GM12878 (cell line): ENCODE measurements around the gene RBBP6. TPM values are rescaled to one million over a fixed set of nuclear protein-coding genes. Genes with fewer than 3 reads are reported as not detected.

Source experiments
- ATAC-seq: fragments of 200-7000 bp; cut with Tn5 transposase; 3 replicates; pipeline ENCODE4 v1.9.1; 2020; ENCODE audit warnings: mild to moderate bottlenecking, moderate library complexity
- BruUV-seq: library from RNA; stranded (reverse); fragments of 400-500 nt; replicated peaks from 2 replicates; lab custom pipeline; 2021; lab: Mats Ljungman, UMichigan
- CTCF ChIA-PET: fragments of 300-600 bp; sonication (Branson Sonifier 250); formaldehyde crosslinking; extraction: SDS; loops from one replicate; lab custom pipeline; 2021; ENCODE audit warnings: inconsistent platforms; lab: Yijun Ruan, JAX
- POLR2A ChIA-PET: fragments of 350-600 bp; formaldehyde crosslinking; extraction: SDS; loops from one replicate; lab custom pipeline; 2021; ENCODE audit warnings: inconsistent platforms; lab: Charles Lee
- RAD21 ChIA-PET: fragments of 300-600 bp; sonication (Branson Sonifier 250); formaldehyde crosslinking; loops from one replicate; lab custom pipeline; 2023; ENCODE audit warnings: antibody characterized with exemption; ENCODE audit not compliant: unreplicated experiment; lab: Charles Lee
- SMC1A ChIA-PET: fragments of 300-600 bp; sonication (Branson Sonifier 250); formaldehyde crosslinking; loops from one replicate; lab custom pipeline; 2023; ENCODE audit not compliant: unreplicated experiment, uncharacterized antibody; lab: Charles Lee
- DNase-seq: peaks from one replicate; pipeline ENCODE4 v3.0.0-alpha.2; 2011; ENCODE audit warnings: low read depth, low spot score
- FAIRE-seq: peaks from 3 replicates; lab custom pipeline; 2011; peaks lifted over from hg19 to GRCh38; lab: Jason Lieb, UNC
- H2AFZ ChIP-seq: 2 replicates; pipeline ENCODE4 v1.6.0; 2011; ENCODE audit warnings: low read depth, low read length, control low read depth; ENCODE audit not compliant: control insufficient read depth
- H3K27ac ChIP-seq: 2 replicates; pipeline ENCODE4 v1.5.1; 2011; ENCODE audit warnings: control low read depth; ENCODE audit not compliant: control insufficient read depth, insufficient read depth
- H3K27me3 ChIP-seq, 2 experiments: replicated peaks in 1 of 2; 2 replicates each; pipeline versions ENCODE4 v1.6.0 to v1.6.1; 2011; ENCODE audit warnings: low read length in 1 of 2; ENCODE audit not compliant: control insufficient read depth in 2 of 2, insufficient read depth in 2 of 2
- H3K36me3 ChIP-seq, 2 experiments: 2 replicates each; pipeline ENCODE4 v1.5.1; 2011; ENCODE audit warnings: low read length in 1 of 2; ENCODE audit not compliant: control insufficient read depth in 2 of 2, insufficient read depth in 2 of 2
- H3K4me1 ChIP-seq: 2 replicates; pipeline ENCODE4 v1.6.1; 2011; ENCODE audit warnings: mild to moderate bottlenecking, low read length, moderate library complexity, mixed read lengths; ENCODE audit not compliant: control insufficient read depth, insufficient read depth
- H3K4me2 ChIP-seq: 2 replicates; pipeline ENCODE4 v1.6.0; 2011; ENCODE audit warnings: control low read depth; ENCODE audit not compliant: control insufficient read depth, insufficient read depth
- H3K4me3 ChIP-seq: fragments of 200-600 bp; sonication (generic); 2 replicates; pipeline ENCODE4 v1.5.1; 2016
- H3K79me2 ChIP-seq: 2 replicates; pipeline ENCODE4 v1.6.0; 2011; ENCODE audit warnings: low read length; ENCODE audit not compliant: control insufficient read depth, insufficient read depth
- H3K9ac ChIP-seq: 2 replicates; pipeline ENCODE4 v1.8.0; 2011; ENCODE audit warnings: low read length, control low read depth, mixed read lengths; ENCODE audit not compliant: control insufficient read depth, insufficient read depth
- H3K9me3 ChIP-seq: replicated peaks from 3 replicates; pipeline ENCODE4 v1.5.1; 2011; ENCODE audit warnings: mild to moderate bottlenecking, low read length; ENCODE audit not compliant: control insufficient read depth, insufficient read depth
- H4K20me1 ChIP-seq: 2 replicates; pipeline ENCODE4 v1.6.0; 2011; ENCODE audit not compliant: control insufficient read depth, insufficient read depth
- CHD2 ChIP-seq: IDR thresholded peaks from 2 replicates; pipeline ENCODE4 v1.6.1; 2011; ENCODE audit warnings: low read depth, low read length, improper control_type of control experiment, borderline replicate concordance
- CREM ChIP-seq: IDR thresholded peaks from 2 replicates; pipeline ENCODE4 v1.6.1; 2014; ENCODE audit warnings: antibody characterized with exemption, low read depth
- FOS ChIP-seq: IDR thresholded peaks from 3 replicates; pipeline ENCODE4 v1.6.1; 2011; ENCODE audit warnings: borderline replicate concordance; ENCODE audit not compliant: insufficient read length; ENCODE audit errors: extremely low read depth
- HDGF ChIP-seq: fragments of 450-650 bp; IDR thresholded peaks from 2 replicates; pipeline ENCODE4 v1.6.1; 2016; ENCODE audit warnings: antibody characterized with exemption
- KDM1A ChIP-seq: fragments of 200-600 bp; sonication (generic); IDR thresholded peaks from 2 replicates; pipeline ENCODE4 v1.6.1; 2016; ENCODE audit warnings: borderline replicate concordance
- PRDM15 ChIP-seq: fragments of 450-650 bp; formaldehyde crosslinking; IDR thresholded peaks from 2 replicates; pipeline ENCODE4 v1.4.0; 2020; ENCODE audit warnings: mild to moderate bottlenecking, moderate library complexity
- RBBP5 ChIP-seq: fragments of 200-600 bp; sonication (generic); conservative IDR thresholded peaks from 2 replicates; pipeline ENCODE4 v1.6.1; 2016
- SIX5 ChIP-seq: IDR thresholded peaks from 2 replicates; pipeline ENCODE4 v1.6.1; 2011; ENCODE audit warnings: mild to moderate bottlenecking, low read depth, low read length, moderate library complexity; ENCODE audit not compliant: severe bottlenecking
- SMAD1 ChIP-seq: fragments of 450-650 bp; IDR thresholded peaks from 2 replicates; pipeline ENCODE4 v1.6.1; 2018; ENCODE audit warnings: mild to moderate bottlenecking, low read depth; ENCODE audit not compliant: partially characterized antibody
- SMAD5 ChIP-seq: IDR thresholded peaks from 2 replicates; pipeline ENCODE4 v1.6.1; 2016; ENCODE audit warnings: antibody characterized with exemption, low read depth
- SRF ChIP-seq, 2 experiments: IDR thresholded peaks; 2 replicates each; pipeline ENCODE4 v1.6.1; 2011; ENCODE audit warnings: low read depth in 2 of 2, low read length in 2 of 2, mild to moderate bottlenecking in 1 of 2, moderate library complexity in 1 of 2
- STAT1 ChIP-seq: fragments of 450-650 bp; conservative IDR thresholded peaks from 2 replicates; pipeline ENCODE4 v1.6.1; 2014; ENCODE audit warnings: antibody characterized with exemption, mild to moderate bottlenecking
- YBX1 ChIP-seq: fragments of 450-650 bp; IDR thresholded peaks from 2 replicates; pipeline ENCODE4 v1.6.1; 2016; ENCODE audit warnings: antibody characterized with exemption
- ZNF274 ChIP-seq: IDR thresholded peaks from one replicate; pipeline ENCODE4 v1.8.0; 2011; ENCODE audit not compliant: insufficient read length, insufficient read depth
- WGBS: methylation state at CpG from one replicate; pipeline ENCODE4 v1.1.6; 2016; ENCODE audit warnings: low lambda C conversion rate; ENCODE audit not compliant: insufficient replicate concordance, insufficient coverage; ENCODE audit errors: missing lambda C conversion rate; 5-methylcytosine and 5-hydroxymethylcytosine counted together
- in situ Hi-C: fragments of 300-500 bp; cut with MboI; formaldehyde crosslinking; loops from 9 replicates; pipeline ENCODE4 v1.14.3; 2018; ENCODE audit warnings: mixed read lengths
- intact Hi-C: fragments of 100-400 bp; cut with micrococcal nuclease; formaldehyde crosslinking; loops from one replicate; pipeline ENCODE4 v1.14.2; 2022; ENCODE audit not compliant: unreplicated experiment
- polyA plus RNA-seq, 11 experiments: library from polyadenylated mRNA; depleted of rRNA in 4 of 11; unstranded in 6 of 11; stranded (reverse) in 5 of 11; fragments of >200 nt; fragmentation: Nextera tagmentation in 4 of 11; fragmentation: Illumina TruSeq in 1 of 11; extraction: Ambion mirVana in 4 of 11; extraction: Trizol in 1 of 11; gene quantifications; 1 replicate in 1 of 11; 2 replicates in 10 of 11; pipeline versions ENCODE4 v1.2.1 to v1.2.3, GENCODE V29; 2011 to 2016; ENCODE audit warnings: inconsistent platforms in 2 of 11, missing spikeins in 2 of 11, low read depth in 1 of 11
- total RNA-seq, 4 experiments: library from RNA; depleted of rRNA in 3 of 4; stranded (reverse); fragments of >200 nt in 3 of 4; fragmentation: Illumina TruSeq in 1 of 4; extraction: Trizol in 1 of 4; gene quantifications; 2 replicates each; pipeline versions ENCODE4 v1.2.1 to v1.2.3, GENCODE V29; 2013 to 2021
- TF ChIP-seq, protein P1 (sequence below): fragments of 450-650 bp; formaldehyde crosslinking; IDR thresholded peaks from 2 replicates; pipeline ENCODE4 v1.4.0; 2022; ENCODE audit warnings: mild to moderate bottlenecking, moderate library complexity

The RBBP6 gene
- total and polyA plus RNA-seq, 10 of the 15 experiments (the other 5 are each of a cell fraction or from before 2014, with no cell fraction given), result 16.9 to 80.2 (median 36.5) TPM

GRCh38 chr16:24507959-24508480 is 31.3 kb upstream of the RBBP6 start (continued):
- TF ChIP-seq SMAD1, result no peak
- TF ChIP-seq SIX5, result no peak
- no peak for TF ChIP-seq HDGF
- no peak for TF ChIP-seq SMAD5
- no peak for TF ChIP-seq STAT1
- TF ChIP-seq RBBP5, result no peak
- TF ChIP-seq, protein P1, sequence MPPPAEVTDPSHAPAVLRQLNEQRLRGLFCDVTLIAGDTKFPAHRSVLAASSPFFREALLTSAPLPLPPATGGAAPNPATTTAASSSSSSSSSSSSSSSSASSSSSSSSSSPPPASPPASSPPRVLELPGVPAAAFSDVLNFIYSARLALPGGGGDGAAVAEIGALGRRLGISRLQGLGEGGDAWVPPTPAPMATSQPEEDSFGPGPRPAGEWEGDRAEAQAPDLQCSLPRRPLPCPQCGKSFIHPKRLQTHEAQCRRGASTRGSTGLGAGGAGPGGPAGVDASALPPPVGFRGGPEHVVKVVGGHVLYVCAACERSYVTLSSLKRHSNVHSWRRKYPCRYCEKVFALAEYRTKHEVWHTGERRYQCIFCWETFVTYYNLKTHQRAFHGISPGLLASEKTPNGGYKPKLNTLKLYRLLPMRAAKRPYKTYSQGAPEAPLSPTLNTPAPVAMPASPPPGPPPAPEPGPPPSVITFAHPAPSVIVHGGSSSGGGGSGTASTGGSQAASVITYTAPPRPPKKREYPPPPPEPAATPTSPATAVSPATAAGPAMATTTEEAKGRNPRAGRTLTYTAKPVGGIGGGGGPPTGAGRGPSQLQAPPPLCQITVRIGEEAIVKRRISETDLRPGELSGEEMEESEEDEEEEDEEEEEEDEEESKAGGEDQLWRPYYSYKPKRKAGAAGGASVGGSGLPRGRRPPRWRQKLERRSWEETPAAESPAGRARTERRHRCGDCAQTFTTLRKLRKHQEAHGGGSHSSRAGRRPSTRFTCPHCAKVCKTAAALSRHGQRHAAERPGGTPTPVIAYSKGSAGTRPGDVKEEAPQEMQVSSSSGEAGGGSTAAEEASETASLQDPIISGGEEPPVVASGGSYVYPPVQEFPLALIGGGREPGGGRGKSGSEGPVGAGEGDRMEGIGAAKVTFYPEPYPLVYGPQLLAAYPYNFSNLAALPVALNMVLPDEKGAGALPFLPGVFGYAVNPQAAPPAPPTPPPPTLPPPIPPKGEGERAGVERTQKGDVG (CRISPR knock-in tag), result no peak
- no peak for TF ChIP-seq YBX1

DNA sequence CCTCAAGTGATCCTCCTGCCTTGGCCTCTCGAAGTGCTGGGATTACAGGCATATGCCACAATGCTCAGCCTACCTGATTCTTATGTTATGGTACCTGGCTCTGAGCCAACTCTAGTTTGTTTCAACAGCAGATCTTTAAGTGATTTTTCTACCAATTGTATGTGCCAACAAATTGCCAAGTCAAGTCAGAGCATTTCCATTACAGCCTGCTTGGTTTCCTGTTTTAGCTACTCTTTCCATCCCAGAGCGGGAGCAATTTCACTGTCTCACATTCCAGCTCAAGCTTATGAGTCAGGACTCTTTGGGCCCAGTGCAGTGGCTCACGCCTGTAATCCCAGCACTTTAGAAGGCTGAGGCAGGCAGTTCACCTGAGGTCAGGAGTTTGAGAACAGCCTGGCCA is 30.8 kb upstream of the RBBP6 start:
- no peak overlapping the region for H3K27ac ChIP-seq
- H3K36me3 ChIP-seq, result no peaks in the 10 kb centered on the region
- H3K27me3 ChIP-seq, result no peaks in the 10 kb centered on the region
- no peak overlapping the region for H3K4me2 ChIP-seq
- no peak for FAIRE-seq
- TF ChIP-seq FOS, result no peak
- no peak for TF ChIP-seq PRDM15 (CRISPR knock-in tag)
- no peak for TF ChIP-seq KDM1A
- no peak for TF ChIP-seq SRF (IDR thresholded peaks at IDR 0.05; ENCODE audit: low read depth in 2 of 2, low read length in 2 of 2)
- no peak for TF ChIP-seq CREM
- TF ChIP-seq ZNF274, result no peak
- no peak for TF ChIP-seq CHD2
- TF ChIP-seq, all 136 proteins: peak for 0
- ChIA-PET CTCF (no interaction called here), SMC1A (interaction anchor here (0.7 to 1.4 kb wide), 2 partner anchors 304 to 708 kb away, joined by 3 read pairs; no protein-coding TSS in a partner anchor), POLR2A (no interaction called here), RAD21 (no interaction called here)
- 31% methylated on average over 3 of the region's 3 CpGs for WGBS
- no peak for ATAC-seq
- Histone ChIP-seq H3K9me3 (no peaks in the 10 kb centered on the region), H3K4me1 (no peaks in the 10 kb centered on the region), H3K9ac (no peak overlapping the region), H2AFZ (no peak overlapping the region), H4K20me1 (no peaks in the 10 kb centered on the region), H3K4me3 (no peak overlapping the region), H3K79me2 (no peaks in the 10 kb centered on the region)
- intact Hi-C loops (loop anchor here (10.0 kb wide), 1 partner anchor 434 kb away; no protein-coding TSS in a partner anchor), in situ Hi-C loops (loop anchor here (5.0 kb wide), 1 partner anchor 466 kb away; no protein-coding TSS in a partner anchor)
- BruUV-seq, result no TSS peak
- no peak for DNase-seq
